Sigmoid colon (tissue), 7 donors: ENCODE results near the gene ADCY4. TPM values are rescaled to one million over a fixed set of nuclear protein-coding genes. Genes with fewer than 3 reads are reported as not detected.

Experiments used
- DNase-seq: peaks from one replicate; pipeline ENCODE4 v3.0.0-alpha.2; 2019
- H3K27ac ChIP-seq, 4 donors: fragments of 200-600 bp; sonication (generic); one replicate each; pipeline ENCODE4 v1.5.1; 2016 to 2019; ENCODE audit warnings: mild to moderate bottlenecking in 1 of 4
- H3K27me3 ChIP-seq, 3 donors: fragments of 200-600 bp; sonication (generic); one replicate each; pipeline ENCODE4 v1.5.1; 2019; ENCODE audit warnings: mild to moderate bottlenecking in 1 of 3
- H3K36me3 ChIP-seq, 4 donors: fragments of 200-600 bp; sonication (generic); one replicate each; pipeline ENCODE4 v1.5.1; 2016 to 2019
- H3K4me1 ChIP-seq, 4 donors: fragments of 200-600 bp; sonication (generic); one replicate each; pipeline ENCODE4 v1.5.1; 2017 to 2019
- H3K4me3 ChIP-seq, 4 donors: fragments of 200-600 bp; sonication (generic); one replicate each; pipeline ENCODE4 v1.5.1; 2017 to 2019; ENCODE audit warnings: mild to moderate bottlenecking in 2 of 4, moderate library complexity in 1 of 4
- H3K9me3 ChIP-seq, 4 donors: fragments of 200-600 bp in 3 of 4; sonication (generic) in 3 of 4; one replicate each; pipeline versions ENCODE4 v1.5.1 to v1.6.1; 2013 to 2019
- EP300 ChIP-seq, 4 donors: sonication (generic); formaldehyde crosslinking; IDR thresholded peaks; one replicate each; pipeline ENCODE4 v1.6.1; 2017; ENCODE audit warnings: antibody characterized with exemption in 4 of 4
- POLR2A ChIP-seq, 2 donors: fragments of 450-650 bp; IDR thresholded peaks; one replicate each; pipeline ENCODE4 v1.6.1; 2016; ENCODE audit warnings: antibody characterized with exemption in 2 of 2, mild to moderate bottlenecking in 2 of 2, moderate library complexity in 2 of 2
- POLR2AphosphoS5 ChIP-seq, 4 donors: sonication (generic); formaldehyde crosslinking; IDR thresholded peaks; one replicate each; pipeline ENCODE4 v1.6.1; 2017; ENCODE audit warnings: antibody characterized with exemption in 4 of 4
- WGBS, 2 donors: extraction: QIAGEN DNeasy Blood & Tissue Kit; methylation state at CpG; one replicate each; pipeline ENCODE4 v1.1.7; 2013; 5-methylcytosine and 5-hydroxymethylcytosine counted together
- intact Hi-C: fragments of 100-400 bp; cut with DNase I; formaldehyde crosslinking; loops from one replicate; pipeline ENCODE4 v1.15.1; 2023
- polyA plus RNA-seq, 3 donors: library from polyadenylated mRNA; stranded (reverse); fragments of 200-250 nt; gene quantifications; one replicate each; pipeline ENCODE4 v1.2.3, GENCODE V29; 2013
- total RNA-seq, 4 donors: library from RNA; depleted of rRNA; stranded (reverse); fragments of >200 nt; gene quantifications; one replicate each; pipeline ENCODE4 v1.1.0, GENCODE V29; 2016
- TF ChIP-seq, protein P1 (sequence below), 4 experiments: fragments of 450-650 bp in 3 of 4; fragments of 200-600 bp in 1 of 4; IDR thresholded peaks; one replicate each; pipeline ENCODE4 v1.5.1; 2016 to 2019; ENCODE audit warnings: antibody characterized with exemption in 4 of 4, mild to moderate bottlenecking in 3 of 4, moderate library complexity in 2 of 4
- donor health status: healthy with polysubstance abuse.
- donor health status: Bipolar disorder and iron deficiency.
- donor health status: healthy.

Gene ADCY4
- total and polyA plus RNA-seq, 7 donors, result 1.4 to 36.0 (median 12.1) TPM

DNA sequence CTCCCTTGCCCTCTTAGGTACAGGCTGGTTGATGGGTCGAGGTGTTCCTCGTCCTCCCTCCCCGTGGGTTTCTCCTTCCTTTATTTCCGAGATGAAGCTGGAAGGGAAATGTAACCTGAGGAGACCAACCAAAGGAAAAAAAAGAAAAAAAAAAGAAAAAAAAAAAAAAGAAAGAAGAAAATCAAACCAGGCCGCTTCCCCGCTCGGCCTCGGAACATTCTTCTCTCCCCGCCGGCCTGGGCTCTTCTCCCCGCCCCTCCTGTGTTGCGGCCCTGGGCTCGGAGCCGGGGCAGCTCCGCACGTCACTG, 31.5 kb upstream of the ADCY4 start:
- peaks cover 0 to 46% (median 34%) of the 10 kb centered on the region in 4 donors for H3K4me1 ChIP-seq
- peak overlapping the region; percentile 91 to 99 (median 98) for H3K27ac ChIP-seq
- WGBS, 2 donors, result 0 to 3% methylated on average over 16 of the region's 16 CpGs
- peaks cover 0 to 17% (median 0%) of the 10 kb centered on the region in 4 donors for H3K36me3 ChIP-seq
- DNase-seq, result no peak
- intact Hi-C loops, result loop anchor here (1.0 to 5.0 kb wide), 3 partner anchors 65 to 224 kb away; partner anchors contain the start of genes EMC9 and TINF2
- no peaks in the 10 kb centered on the region for H3K27me3 ChIP-seq
- H3K4me3 ChIP-seq, result peak overlapping the region; percentile 69 to 90 (median 80)
- TF ChIP-seq, protein P1, sequence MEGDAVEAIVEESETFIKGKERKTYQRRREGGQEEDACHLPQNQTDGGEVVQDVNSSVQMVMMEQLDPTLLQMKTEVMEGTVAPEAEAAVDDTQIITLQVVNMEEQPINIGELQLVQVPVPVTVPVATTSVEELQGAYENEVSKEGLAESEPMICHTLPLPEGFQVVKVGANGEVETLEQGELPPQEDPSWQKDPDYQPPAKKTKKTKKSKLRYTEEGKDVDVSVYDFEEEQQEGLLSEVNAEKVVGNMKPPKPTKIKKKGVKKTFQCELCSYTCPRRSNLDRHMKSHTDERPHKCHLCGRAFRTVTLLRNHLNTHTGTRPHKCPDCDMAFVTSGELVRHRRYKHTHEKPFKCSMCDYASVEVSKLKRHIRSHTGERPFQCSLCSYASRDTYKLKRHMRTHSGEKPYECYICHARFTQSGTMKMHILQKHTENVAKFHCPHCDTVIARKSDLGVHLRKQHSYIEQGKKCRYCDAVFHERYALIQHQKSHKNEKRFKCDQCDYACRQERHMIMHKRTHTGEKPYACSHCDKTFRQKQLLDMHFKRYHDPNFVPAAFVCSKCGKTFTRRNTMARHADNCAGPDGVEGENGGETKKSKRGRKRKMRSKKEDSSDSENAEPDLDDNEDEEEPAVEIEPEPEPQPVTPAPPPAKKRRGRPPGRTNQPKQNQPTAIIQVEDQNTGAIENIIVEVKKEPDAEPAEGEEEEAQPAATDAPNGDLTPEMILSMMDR (IDR thresholded peaks at IDR 0.05), result no peak
- TF ChIP-seq POLR2A (IDR thresholded peaks at IDR 0.05), result no peak
- TF ChIP-seq POLR2AphosphoS5 (IDR thresholded peaks at IDR 0.05), result peak in 3 of 4 donors; percentile 80 to 87 (median 86)
- TF ChIP-seq EP300 (IDR thresholded peaks at IDR 0.05), result peak in 1 of 4 donors; percentile 10
- no peaks in the 10 kb centered on the region for H3K9me3 ChIP-seq

DNA sequence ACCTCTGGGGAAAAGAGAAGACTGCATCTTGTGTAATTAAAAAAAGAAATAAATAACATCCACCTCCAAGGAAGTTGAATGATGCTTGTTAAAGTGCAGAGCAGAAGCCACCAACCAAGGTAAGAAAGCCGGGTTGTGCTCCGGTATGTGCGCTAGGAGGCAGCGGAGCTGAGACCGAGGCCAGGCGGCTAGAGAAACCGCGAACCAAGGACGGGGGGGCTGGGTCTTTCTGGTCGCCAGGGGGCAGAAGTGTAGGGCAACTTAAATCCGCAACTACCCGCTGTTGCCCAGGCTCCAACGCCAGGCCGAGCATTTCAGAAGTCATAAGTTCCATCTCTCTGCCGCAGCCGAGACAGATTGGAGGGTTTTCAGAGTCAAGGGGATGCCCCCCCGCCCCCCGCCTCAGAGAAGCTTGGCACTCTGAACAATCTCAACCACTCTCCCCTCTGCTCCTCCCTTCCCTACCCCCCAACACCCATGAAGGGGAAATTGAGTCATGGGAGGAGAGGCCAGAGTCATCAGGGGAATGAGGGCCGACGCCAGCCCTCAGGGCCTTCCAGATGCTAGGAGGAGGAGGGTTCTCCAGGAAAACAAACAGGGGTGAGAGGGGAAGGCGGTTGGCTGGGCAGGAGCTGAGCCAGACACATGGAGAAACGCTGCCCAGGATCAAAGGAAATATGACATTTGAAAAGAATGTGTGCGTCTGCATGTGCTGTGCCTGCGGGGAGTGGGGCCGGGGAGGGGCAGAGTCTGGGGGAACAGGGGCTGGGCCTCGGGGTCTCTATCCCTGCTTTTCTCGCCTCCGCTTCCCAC, 30.9 kb upstream of the ADCY4 start:
- H3K4me3 ChIP-seq, result peak overlapping the region; percentile 69 to 90 (median 80)
- intact Hi-C loops, result loop anchor here (1.0 to 5.0 kb wide), 3 partner anchors 65 to 224 kb away; partner anchors contain the start of genes EMC9 and TINF2
- TF ChIP-seq EP300 (IDR thresholded peaks at IDR 0.05) (no peak), POLR2AphosphoS5 (IDR thresholded peaks at IDR 0.05) (peak in 3 of 4 donors; percentile 28 to 61 (median 58))
- TF ChIP-seq, protein P1 (IDR thresholded peaks at IDR 0.05), result peak; percentile 87 to 96 (median 94)
- peak; percentile 95 for DNase-seq
- H3K4me1 ChIP-seq, result peaks cover 0 to 45% (median 34%) of the 10 kb centered on the region in 4 donors
- H3K27ac ChIP-seq, result peak overlapping the region; percentile 91 to 99 (median 98)
- 3 to 7% methylated on average over 28 of the region's 28 CpGs for WGBS, 2 donors
- H3K9me3 ChIP-seq, result no peaks in the 10 kb centered on the region
- H3K36me3 ChIP-seq, result peaks cover 0 to 11% (median 0%) of the 10 kb centered on the region in 4 donors
- H3K27me3 ChIP-seq, result no peaks in the 10 kb centered on the region

DNA sequence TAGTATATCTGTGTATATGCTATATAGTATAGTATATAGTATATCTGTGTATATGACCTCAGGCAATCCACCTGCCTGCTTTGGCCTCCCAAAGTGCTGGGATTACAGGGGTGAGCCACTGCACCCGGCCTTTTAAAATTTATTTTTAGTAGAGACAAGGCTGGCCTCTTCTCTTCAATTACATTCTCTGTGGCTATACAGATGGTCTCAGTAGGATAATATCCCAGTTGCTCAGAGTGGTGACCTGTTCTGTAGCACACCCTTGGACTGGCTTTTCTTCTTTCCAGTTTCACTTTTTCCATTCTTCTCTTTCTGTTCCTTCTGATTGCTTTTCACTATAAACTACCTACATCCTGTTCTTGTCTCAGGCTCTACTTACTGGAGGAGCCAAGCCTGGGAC, 30.0 kb upstream of the ADCY4 start:
- peak overlapping the region; percentile 91 to 99 (median 98) for H3K27ac ChIP-seq
- H3K4me3 ChIP-seq, result no peak overlapping the region
- H3K4me1 ChIP-seq, result peaks cover 0 to 36% (median 32%) of the 10 kb centered on the region in 4 donors
- TF ChIP-seq POLR2AphosphoS5 (IDR thresholded peaks at IDR 0.05), result no peak
- TF ChIP-seq, protein P1 (IDR thresholded peaks at IDR 0.05), result no peak
- TF ChIP-seq EP300 (IDR thresholded peaks at IDR 0.05), result no peak
- TF ChIP-seq POLR2A (IDR thresholded peaks at IDR 0.05), result no peak
- no peak for DNase-seq
- H3K36me3 ChIP-seq, result peaks cover 0 to 4% (median 0%) of the 10 kb centered on the region in 4 donors
- intact Hi-C loops, result loop anchor here (5.0 kb wide), 1 partner anchor 223 kb away; the partner anchor contains the start of gene EMC9
- 75 to 80% methylated on average over 1 of the region's 1 CpG for WGBS, 2 donors
- H3K27me3 ChIP-seq, result no peaks in the 10 kb centered on the region
- no peaks in the 10 kb centered on the region for H3K9me3 ChIP-seq

DNA sequence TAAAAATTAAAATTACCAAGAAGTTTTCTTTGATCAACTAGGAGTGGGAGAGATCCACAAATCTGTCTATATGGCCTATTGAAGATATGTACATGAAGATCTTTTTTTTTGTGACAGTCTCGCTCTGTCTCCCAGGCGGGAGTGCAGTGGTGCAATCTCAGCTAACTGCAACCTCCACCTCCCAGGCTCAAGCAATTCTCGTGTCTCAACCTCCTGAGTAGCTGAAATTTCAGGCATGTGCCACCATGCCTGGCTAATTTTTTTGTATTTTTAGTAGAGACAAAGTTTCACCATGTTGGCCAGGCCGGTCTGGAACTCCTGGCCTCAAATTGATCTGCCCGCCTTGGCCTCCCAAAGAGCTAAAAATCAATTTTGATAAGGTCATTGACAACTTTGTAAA, 28.5 kb upstream of the ADCY4 start:
- no peaks in the 10 kb centered on the region for H3K9me3 ChIP-seq
- TF ChIP-seq EP300 (IDR thresholded peaks at IDR 0.05), result no peak
- TF ChIP-seq, protein P1 (IDR thresholded peaks at IDR 0.05), result no peak
- TF ChIP-seq POLR2A (IDR thresholded peaks at IDR 0.05), result no peak
- no peak for TF ChIP-seq POLR2AphosphoS5 (IDR thresholded peaks at IDR 0.05)
- 92 to 93% methylated on average over 5 of the region's 5 CpGs for WGBS, 2 donors
- intact Hi-C loops, result no loop called here
- no peaks in the 10 kb centered on the region for H3K27me3 ChIP-seq
- H3K27ac ChIP-seq, result no peak overlapping the region
- H3K4me3 ChIP-seq, result no peak overlapping the region
- no peak for DNase-seq
- H3K36me3 ChIP-seq, result no peaks in the 10 kb centered on the region
- peaks cover 0 to 22% (median 20%) of the 10 kb centered on the region in 4 donors for H3K4me1 ChIP-seq
